ENCODE data around the gene CAPN5.
A peak's percentile ranks its signal among the peaks of the same experiment; 100 is the strongest.

CAPN5 gene

DNA sequence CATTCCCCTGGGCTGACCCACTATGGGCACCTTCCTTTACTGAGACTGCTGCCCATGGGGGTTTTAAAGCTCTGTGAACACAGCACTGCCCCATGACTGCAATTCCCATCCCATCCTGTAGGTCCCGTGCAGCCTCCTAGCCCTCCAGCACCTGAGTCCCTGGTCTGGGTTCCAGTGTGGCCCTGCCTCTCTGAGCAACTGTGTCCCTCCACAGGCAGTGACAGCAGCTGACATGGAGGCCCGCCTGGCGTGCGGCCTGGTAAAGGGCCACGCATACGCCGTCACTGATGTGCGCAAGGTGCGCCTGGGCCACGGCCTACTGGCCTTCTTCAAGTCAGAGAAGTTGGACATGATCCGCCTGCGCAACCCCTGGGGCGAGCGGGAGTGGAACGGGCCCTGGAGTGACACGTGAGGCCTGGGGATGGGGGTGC is 48.4 kb downstream of the CAPN5 start:
- no peak for DNase-seq (ENCODE audit: low read depth in 1 of 2, low spot score in 1 of 2)

DNA sequence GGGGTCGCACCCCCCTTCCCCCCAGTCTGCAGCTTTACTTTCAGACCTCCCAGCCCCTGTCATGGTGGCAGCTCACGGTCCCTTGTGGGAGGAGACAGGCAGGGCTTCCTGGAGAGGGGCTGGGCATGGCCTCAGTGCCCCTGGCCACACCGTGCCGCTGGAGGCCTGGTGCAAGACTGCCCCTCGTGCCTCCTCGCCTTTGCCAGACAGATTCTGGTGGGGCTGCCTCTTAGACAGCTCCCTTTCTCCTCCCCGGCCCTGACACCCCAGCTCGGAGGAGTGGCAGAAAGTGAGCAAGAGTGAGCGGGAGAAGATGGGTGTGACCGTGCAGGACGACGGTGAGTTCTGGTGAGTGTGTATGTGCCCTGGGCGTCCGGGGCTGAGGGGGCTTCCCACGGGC is 49.2 kb downstream of the CAPN5 start:
- no peak for DNase-seq (ENCODE audit: low read depth in 1 of 2, low spot score in 1 of 2)

DNA sequence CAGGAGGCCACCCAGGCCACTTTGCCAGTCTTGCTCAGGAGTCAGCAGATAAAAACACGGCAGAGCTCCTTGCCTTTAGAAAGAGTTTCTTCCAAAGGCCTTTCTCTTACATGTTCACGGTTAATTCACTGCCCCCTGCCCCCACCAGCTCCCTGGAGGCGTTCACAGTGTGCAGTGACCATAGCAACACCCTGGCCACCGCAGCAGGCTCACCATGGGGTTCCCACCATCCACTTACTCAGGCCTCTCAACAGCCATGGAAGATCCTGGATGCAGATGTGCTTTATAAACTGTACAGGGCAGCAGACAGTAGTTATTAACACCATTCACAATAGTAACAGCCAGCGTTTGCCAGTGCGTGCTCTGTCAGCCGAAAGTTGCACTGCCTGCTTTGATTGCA is 50.7 kb downstream of the CAPN5 start:
- DNase-seq (ENCODE audit: low read depth in 1 of 2, low spot score in 1 of 2), result no peak

DNA sequence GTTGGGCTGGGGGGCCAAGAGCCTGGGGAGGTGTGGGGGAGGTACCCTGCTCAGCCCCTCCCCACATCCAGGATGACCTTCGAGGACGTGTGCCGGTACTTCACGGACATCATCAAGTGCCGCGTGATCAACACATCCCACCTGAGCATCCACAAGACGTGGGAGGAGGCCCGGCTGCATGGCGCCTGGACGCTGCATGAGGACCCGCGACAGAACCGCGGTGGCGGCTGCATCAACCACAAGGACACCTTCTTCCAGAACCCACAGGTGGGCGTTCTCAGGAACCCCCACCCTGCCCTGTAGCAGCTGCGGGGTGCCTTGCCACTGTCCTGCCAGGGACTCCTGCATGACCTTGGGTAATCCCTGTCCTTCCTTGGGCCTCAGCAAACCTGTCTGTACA is 51.3 kb downstream of the CAPN5 start:
- no peak for DNase-seq (ENCODE audit: low read depth in 1 of 2, low spot score in 1 of 2)

DNA sequence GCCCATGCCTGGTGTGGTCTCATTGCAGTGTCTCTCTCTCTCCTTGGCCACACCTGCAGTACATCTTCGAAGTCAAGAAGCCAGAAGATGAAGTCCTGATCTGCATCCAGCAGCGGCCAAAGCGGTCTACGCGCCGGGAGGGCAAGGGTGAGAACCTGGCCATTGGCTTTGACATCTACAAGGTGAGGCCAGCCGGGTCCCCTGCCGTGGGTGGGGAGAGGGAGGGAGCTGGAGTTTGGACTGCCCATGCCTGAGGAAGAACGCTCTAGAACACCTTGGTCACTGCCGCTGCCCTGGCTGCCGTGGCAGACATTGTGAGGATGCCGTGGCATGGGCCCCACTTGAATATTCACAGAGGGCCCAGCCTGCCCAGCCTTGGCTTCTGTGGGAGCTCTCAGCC is 52.2 kb downstream of the CAPN5 start:
- no peak for DNase-seq (ENCODE audit: low read depth in 1 of 2, low spot score in 1 of 2)

DNA sequence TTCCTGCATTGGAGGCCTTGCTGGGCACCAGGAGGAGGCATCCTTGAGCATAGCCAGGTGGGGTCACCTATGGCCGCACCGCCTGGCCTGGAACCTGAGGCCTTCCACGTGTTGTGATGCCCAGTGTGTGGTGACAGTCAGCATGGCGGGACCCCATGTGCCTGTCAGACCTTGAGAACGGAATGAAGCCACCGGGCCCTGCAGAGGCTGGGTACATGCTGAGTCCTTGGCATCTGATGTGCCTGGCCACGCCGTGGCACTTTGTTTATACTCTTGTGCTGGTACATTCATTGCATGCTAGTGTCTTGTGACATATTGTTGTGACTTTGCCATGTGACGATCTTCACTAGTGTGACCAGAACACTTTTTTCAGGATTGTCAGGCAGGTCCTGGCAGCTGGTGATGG is 52.8 kb downstream of the CAPN5 start:
- no peak for DNase-seq (ENCODE audit: low read depth in 1 of 2, low spot score in 1 of 2)

DNA sequence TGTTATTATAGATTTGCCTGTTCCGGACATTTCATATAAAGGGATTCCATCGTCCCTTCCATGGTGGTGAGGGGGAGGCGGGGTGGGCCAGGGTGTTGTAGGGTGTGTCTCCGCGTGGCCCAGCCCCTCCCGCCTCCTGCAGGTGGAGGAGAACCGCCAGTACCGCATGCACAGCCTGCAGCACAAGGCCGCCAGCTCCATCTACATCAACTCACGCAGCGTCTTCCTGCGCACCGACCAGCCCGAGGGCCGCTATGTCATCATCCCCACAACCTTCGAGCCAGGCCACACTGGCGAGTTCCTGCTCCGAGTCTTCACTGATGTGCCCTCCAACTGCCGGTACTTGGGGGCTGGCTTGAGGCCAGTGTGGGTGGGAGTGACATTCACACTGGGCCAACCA is 53.8 kb downstream of the CAPN5 start:
- no peak for DNase-seq (ENCODE audit: low read depth in 1 of 2, low spot score in 1 of 2)

DNA sequence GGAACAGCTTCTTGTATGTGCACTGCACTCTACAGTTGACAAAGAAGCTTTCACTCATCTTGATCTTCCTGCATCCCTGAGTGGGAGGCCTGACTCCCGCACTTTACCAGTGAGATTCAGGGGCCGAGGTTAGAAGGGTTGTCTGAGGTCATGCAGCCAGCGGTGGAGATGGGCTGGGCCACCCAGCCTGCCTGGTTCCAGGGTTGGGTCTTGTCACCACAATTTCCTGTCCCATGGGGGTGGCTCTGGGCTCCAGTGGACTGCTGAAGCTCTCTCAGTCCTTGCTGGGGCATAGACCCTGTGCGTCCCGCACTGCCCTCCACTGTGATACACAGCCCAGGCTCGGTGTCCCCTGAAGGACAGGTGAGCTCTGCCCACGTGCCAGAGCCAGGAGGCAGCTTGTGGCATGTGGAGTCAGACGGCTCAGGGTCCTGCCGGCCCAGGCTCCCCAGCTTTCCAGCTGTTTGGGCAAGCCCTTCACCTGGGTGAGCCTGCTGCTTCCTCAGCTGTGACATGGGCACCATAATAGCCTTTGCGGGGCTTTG is 54.4 kb downstream of the CAPN5 start:
- DNase-seq (ENCODE audit: low read depth in 1 of 2, low spot score in 1 of 2), result no peak

DNA sequence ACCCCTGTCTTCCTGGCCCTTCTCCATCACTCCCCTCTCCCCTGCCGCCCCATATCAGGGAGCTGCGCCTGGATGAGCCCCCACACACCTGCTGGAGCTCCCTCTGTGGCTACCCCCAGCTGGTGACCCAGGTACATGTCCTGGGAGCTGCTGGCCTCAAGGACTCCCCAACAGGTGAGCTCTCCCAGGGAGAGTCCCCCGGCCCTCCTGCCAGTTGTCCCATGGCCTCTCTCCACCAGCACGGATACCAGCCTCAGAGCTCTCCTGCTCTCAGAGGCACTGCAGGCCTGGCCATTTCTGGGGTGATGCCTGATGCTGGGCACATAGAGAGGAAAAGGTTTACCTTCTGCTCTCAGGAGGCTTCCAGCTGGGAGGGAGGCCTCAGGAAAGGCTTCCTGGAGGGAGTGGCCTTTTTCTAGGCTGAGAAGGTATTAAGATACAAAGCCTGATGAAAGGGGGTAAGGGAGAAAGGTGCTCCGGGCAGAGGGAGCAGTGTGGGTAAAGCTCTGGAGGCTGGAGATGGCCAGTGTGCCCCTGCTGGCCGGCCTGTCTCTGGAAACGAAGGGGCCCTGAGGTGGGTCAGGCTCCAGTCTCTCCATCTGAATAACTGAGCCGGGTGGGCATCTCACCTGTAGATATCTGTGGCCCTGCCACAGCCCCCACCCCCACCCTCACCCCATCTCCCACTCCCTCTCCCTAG is 55.3 kb downstream of the CAPN5 start:
- DNase-seq (ENCODE audit: low read depth in 1 of 2, low spot score in 1 of 2), result no peak

DNA sequence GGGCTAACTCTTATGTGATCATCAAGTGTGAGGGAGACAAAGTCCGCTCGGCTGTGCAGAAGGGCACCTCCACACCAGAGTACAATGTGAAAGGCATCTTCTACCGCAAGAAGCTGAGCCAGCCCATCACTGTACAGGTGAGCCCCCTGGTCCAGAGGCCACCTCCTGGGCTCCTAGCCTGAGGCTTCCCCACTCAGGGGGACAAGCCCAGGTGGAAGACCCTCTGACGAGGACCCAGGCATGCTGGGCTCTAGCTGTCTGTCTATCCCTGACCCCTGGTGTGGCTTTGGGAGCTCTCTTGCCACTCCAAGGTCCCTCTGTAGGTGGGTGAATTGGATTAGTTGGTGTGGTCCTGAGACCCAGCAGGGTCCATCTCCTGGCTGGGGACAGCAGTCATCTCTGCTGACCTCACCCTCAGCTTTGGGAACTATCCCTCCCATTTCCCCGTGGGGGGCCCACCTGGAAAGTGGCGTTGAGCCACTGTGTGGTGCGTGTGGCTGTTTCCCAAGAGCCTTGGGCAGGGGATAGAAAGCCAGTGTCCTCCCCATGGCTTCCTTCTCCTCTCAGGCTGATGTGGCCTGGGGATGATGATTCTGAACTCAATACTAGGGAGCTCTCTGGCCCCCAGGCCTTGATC is 55.9 kb downstream of the CAPN5 start:
- no peak for DNase-seq (ENCODE audit: low read depth in 1 of 2, low spot score in 1 of 2)

DNA sequence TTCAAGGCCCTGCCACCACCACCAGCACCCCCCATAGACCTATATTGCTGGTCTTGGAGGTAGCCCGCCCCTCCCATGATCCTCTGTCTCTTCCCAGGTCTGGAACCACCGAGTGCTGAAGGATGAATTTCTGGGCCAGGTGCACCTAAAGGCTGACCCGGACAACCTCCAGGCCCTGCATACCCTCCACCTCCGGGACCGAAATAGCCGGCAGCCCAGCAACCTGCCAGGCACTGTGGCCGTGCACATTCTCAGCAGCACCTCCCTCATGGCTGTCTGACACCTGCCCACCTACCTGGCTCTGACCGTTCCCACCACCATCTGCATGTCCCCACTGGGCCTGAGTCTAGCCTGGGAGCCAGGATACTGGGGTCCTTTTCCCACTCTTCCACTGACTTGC is 56.8 kb downstream of the CAPN5 start:
- DNase-seq (ENCODE audit: low read depth in 1 of 2, low spot score in 1 of 2), result no peak

DNA sequence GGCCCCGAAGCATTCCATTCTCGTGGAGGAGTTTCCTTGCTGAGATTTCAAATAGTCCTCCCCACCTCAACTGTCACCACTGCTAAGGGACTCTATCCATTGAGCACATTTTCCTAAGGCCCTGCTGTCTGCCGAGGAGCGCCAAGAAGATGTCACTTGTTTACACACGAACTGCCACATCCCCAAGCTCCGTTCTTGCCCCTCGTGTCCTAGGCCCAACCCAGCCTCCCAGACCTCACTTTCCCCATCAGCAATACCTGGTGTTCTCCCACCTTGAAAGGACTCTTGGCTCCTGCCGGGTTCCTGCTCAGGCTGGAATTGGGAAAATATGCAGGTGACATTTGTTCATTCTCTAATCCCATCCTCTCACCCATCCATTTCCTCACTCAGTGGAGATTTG is 57.3 kb downstream of the CAPN5 start:
- no peak for DNase-seq (ENCODE audit: low read depth in 1 of 2, low spot score in 1 of 2)

DNA sequence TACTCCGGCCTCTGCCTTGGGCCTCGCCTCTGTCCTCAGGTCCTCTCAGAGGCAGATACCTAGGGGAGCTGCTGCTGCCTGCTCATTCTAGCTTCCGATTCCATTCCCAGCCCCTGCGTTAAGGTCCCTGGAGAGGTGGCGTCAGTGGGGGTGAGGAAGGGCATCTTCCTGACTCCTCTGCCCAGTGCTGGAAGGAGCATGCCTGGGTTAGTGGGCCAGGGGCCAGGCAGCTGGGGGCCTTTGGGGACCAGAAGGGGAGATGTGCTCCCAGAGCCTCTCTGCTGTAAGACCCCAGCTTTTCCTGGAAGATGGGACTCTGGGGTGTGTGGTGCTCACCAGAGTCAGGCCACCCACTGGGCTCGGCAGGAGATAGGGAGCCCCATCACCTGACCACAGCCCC is 57.7 kb downstream of the CAPN5 start:
- no peak for DNase-seq (ENCODE audit: low read depth in 1 of 2, low spot score in 1 of 2)

DNA sequence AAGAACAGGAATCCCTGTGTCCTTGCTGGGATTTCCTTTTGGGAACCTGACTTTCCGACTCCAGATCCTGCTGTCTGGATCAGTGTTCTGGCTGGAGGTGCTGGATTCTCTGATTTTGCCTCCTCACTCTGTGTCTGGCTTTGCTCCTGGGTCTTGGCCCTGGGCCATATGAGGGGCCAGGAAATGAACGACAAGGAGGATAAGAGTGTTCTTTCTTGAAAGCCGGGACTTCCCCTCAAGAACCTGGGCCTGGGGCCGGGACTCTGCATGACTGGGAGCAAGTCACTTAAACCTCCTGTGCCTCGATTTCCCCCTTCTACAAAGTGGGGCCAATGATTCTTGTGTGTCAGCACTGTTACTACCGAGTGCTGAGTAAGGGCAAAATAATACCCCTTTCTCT is 58.4 kb downstream of the CAPN5 start:
- no peak for DNase-seq (ENCODE audit: low read depth in 1 of 2, low spot score in 1 of 2)

DNA sequence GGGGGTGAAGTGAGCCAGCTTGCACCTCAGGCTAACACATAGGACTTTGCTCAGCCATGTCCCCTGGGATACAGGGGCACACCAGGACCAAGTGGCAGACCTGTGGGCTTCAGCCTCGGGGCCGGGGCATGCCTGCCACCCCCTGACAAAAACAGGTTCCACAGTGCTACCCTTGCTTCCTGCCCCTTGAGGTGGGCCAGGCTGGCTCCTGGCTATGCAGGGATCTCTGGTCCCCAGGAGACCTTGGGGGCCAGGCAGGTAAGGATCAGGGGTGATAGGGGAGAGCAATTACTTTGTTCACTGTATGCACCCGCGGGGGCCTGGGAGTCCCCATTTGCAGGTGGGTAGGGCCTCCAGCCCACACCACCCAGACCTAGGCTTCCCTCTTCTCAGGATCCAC is 58.9 kb downstream of the CAPN5 start:
- DNase-seq (ENCODE audit: low read depth in 1 of 2, low spot score in 1 of 2), result no peak

DNA sequence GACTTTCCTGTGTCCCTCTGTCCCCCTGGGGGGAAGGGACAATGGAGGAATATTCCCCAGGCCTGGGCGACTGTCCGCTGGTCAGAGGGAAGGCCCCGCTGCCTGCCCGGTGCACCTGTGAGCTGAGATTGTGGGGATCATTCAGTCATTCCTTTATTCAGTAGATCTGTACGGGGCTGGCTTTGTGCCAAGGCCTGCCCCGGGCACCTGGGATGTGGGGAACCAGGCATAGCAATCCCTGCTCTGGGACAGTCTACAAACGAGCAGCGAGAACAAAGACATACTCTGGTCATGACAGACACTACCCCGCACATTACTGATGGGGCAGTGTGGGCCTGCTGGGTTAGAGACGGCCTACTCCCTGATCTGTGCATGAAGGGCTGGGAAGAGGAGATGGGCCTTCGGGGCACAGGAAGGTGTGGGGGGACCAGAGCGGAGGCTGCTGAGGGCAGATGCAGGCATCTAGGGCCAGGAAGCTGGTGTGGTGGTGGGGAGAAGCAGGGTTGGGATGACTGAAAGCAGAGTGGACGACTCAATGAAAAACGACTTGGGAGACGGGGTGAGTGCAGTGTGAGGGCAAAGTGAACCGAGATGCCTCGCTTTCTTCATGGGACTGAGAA is 59.5 kb downstream of the CAPN5 start:
- DNase-seq (ENCODE audit: low read depth in 1 of 2, low spot score in 1 of 2), result no peak

DNA sequence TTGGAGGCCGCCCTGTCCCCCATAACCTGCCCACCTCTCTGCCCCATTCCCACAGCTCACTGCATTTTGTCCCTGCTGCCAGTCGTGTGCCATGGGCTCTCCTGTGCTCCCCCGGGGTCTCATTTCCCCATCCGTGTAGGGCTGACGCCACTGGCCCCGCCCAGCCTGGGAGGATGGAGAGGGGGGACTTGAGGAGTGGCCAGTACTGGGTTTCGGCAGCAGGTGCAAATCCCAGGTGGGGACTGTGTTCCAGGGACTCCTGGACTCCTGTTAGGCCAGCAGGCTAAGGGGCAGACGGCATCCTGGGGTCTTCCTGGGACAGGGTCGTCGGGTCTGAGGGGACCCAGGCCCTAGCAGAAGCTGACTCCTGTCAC is 60.1 kb downstream of the CAPN5 start:
- DNase-seq (ENCODE audit: low read depth in 1 of 2, low spot score in 1 of 2), result no peak

DNA sequence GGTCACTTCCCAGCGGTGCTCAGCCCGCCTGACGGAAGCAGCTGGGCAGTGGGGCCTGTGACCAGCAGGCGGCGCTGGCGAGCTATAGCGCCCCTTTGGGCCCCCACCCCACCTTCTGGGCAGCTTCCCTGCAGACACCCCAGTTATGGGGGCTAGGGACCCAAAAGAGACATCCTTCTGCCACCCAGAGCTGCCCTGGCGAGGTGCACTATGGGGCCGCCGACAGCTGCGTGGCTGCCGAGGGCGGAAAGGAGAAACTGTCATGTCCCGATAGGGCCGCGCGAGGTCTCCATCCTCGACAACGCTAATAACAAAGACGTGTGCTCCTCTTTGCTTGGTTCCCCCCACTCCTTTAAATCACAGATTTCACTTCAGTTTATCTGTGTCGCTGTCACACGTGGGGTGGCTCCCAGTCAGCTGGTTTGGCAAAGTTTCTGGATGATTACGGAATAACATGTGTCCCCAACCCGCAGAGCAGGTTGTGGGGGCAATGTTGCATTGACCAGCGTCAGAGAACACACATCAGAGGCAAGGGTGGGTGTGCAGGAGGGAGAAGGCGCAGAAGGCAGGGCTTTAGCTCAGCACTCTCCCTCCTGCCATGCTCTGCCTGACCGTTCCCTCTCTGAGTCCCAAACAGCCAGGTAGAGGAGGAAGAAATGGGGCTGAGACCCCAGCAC is 60.6 kb downstream of the CAPN5 start:
- DNase-seq (ENCODE audit: low read depth in 1 of 2, low spot score in 1 of 2), result peak; percentile 29 to 47

DNA sequence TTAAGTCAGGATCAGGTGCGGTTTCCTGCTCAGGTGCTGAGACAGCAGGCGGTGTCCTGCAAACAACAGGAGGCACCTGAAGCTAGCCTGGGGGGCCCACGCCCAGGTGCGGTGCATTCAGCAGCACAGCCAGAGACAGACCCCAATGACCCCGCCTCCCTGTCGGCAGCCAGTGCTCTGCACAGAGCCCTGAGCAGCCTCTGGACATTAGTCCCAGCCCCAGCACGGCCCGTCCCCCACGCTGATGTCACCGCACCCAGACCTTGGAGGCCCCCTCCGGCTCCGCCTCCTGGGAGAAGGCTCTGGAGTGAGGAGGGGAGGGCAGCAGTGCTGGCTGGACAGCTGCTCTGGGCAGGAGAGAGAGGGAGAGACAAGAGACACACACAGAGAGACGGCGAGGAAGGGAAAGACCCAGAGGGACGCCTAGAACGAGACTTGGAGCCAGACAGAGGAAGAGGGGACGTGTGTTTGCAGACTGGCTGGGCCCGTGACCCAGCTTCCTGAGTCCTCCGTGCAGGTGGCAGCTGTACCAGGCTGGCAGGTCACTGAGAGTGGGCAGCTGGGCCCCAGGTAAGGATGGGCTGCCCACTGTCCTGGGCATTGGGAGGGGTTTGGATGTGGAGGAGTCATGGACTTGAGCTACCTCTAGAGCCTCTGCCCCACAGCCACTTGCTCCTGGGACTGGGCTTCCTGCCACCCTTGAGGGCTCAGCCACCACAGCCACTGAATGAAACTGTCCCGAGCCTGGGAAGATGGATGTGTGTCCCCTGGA is 61.3 kb downstream of the CAPN5 start, which contains the start of gene MYO7A:
TSS of gene MYO7A (plus strand) at position 327 of the 772 bp plus-strand sequence. CDS start 2,389 bp downstream, outside the sequence.
- no peak for DNase-seq (ENCODE audit: low read depth in 1 of 2, low spot score in 1 of 2)

DNA sequence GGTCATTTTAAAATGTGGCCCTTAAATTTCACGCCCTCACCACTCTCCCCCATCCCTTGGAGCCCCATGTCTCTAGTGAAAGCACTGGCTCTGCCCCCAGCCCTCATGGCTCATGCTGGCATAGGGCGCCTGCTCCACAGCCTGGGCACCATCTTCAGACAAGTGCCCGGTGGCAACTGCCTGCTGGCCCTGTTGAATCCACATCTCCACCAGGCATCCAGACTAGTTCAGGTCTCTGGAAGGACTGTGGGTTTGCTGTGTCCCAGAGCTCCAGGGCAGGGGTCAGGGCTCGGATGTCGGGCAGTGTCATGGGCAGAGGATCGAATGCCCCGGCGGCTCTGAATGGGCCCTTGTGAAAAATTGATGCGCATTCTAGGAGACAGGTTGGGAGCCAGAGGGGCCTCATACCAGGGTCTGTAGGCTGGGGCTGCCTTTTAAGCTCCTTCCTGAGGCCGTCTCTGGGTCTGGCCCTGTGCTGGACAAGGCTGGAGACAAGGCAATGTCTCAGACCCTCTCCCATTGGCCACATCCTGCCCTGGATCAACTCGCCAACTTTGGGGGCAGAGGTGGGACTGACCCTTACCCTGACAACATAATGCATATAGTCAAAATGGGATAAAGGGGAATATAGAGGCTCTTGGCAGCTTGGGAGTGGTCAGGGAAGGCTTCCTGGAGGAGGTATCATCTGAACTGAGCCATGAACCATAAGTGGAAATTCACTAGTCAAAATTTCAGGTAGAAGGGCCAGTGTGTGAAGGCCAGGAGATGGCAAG is 62.5 kb downstream of the CAPN5 start:
- no peak for DNase-seq (ENCODE audit: low read depth in 1 of 2, low spot score in 1 of 2)
